ENCODE measurements around the gene SRSF11. TPM values are rescaled to one million over a fixed set of nuclear protein-coding genes. Genes with fewer than 3 reads are reported as not detected.

SRSF11 gene
- polyA plus RNA-seq, 1 donor (not counting 4 experiments of a cell fraction or from before 2014, with no cell fraction given), result 234 TPM

DNA sequence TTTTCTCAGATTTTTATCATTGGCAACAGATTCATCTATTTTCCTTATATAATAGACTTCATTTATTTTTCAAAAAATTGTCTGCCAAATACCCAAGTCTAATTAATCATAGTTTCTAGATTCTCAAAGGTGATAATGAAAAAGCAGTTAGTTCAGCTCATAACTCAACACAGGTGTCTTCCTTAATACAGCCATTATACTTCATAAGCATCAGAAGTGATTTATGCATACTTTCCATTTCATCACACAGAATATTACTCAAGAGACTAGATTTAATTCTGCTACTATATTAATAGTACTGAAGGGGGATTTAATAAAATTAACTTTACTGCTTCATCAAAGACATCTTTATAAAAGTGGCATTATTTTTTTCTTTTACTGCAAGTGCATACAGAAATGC lies 18.8 kb downstream of the SRSF11 start:
- Histone ChIP-seq H4K20me1 (ENCODE audit: control insufficient read depth, extremely low read depth, insufficient read depth, low read length) (no peaks in the 10 kb centered on the region), H3K36me3 (ENCODE audit: control insufficient read depth in 2 of 2, extremely low read depth in 1 of 2, insufficient read depth in 2 of 2, low read length in 2 of 2) (peaks cover 25 to 29% of the 10 kb centered on the region in 2 experiments), H3K4me2 (ENCODE audit: control insufficient read depth, extremely low read depth, insufficient read depth, low read depth, low read length) (no peak overlapping the region), H3K4me3 (ENCODE audit: control insufficient read depth in 2 of 3, extremely low read depth in 1 of 3, insufficient read depth in 2 of 3, low read depth in 1 of 3, low read length in 3 of 3) (no peak overlapping the region), H3K79me2 (ENCODE audit: control insufficient read depth, insufficient read depth, low read length) (peaks cover 6% of the 10 kb centered on the region), H3K9ac (ENCODE audit: control insufficient read depth, extremely low read depth, insufficient read depth, low read length) (no peak overlapping the region), H2AFZ (ENCODE audit: control insufficient read depth, low read length) (no peak overlapping the region), H3K9me1 (ENCODE audit: control insufficient read depth, extremely low read depth, insufficient read depth, low read length) (no peaks in the 10 kb centered on the region), H3K4me1 (ENCODE audit: control insufficient read depth, extremely low read depth, insufficient read depth, low read length) (peaks cover 3% of the 10 kb centered on the region), H3K27ac (ENCODE audit: control insufficient read depth, insufficient read depth, low read length) (no peak overlapping the region), H3K27me3 (ENCODE audit: control insufficient read depth, extremely low read depth, insufficient read depth, low read length) (no peaks in the 10 kb centered on the region), H3K9me3 (ENCODE audit: control insufficient read depth, low read depth, low read length) (no peaks in the 10 kb centered on the region)
- dilution Hi-C loops (cut with MboI; ENCODE audit: extremely low pct_ligation_motif_present, low sequenced_read_pairs), result no loop called here
- no peak for DNase-seq (ENCODE audit: low read depth, low spot score)
- FAIRE-seq, result no peak
- TF ChIP-seq CTCF (optimal IDR thresholded peaks at IDR 0.05 in 1 of 3, IDR thresholded peaks at IDR 0.05 in 1 of 3, conservative IDR thresholded peaks at IDR 0.05 in 1 of 3; ENCODE audit: extremely low read depth in 1 of 3, insufficient read depth in 2 of 3, low read length in 3 of 3) (no peak), EZH2 (IDR thresholded peaks at IDR 0.05; ENCODE audit: low read length) (no peak)

DNA sequence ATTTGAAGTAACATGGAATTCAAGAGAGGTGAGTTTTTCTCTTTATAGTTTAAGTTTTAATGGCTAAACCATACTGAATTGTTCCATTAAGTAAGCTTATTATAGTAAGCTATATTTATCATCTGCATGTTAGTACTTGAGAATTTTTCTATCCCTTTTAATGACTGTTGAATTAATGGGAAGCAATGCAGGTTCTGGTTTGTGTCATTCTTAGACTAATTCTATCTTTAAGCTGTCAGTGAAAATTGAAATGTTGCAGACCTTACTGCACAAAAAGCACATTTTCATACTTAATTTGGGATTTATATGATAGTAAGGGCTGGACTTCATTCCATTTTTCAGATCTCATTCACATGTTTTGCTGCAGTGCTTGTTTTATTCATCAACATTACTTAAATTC lies 25.9 kb downstream of the SRSF11 start:
- Histone ChIP-seq H3K27me3 (ENCODE audit: control insufficient read depth, extremely low read depth, insufficient read depth, low read length) (no peaks in the 10 kb centered on the region), H3K9me3 (ENCODE audit: control insufficient read depth, low read depth, low read length) (no peaks in the 10 kb centered on the region), H3K79me2 (ENCODE audit: control insufficient read depth, insufficient read depth, low read length) (peaks cover 1% of the 10 kb centered on the region), H4K20me1 (ENCODE audit: control insufficient read depth, extremely low read depth, insufficient read depth, low read length) (no peaks in the 10 kb centered on the region), H3K9ac (ENCODE audit: control insufficient read depth, extremely low read depth, insufficient read depth, low read length) (no peak overlapping the region), H3K36me3 (ENCODE audit: control insufficient read depth in 2 of 2, extremely low read depth in 1 of 2, insufficient read depth in 2 of 2, low read length in 2 of 2) (peaks cover 23 to 25% of the 10 kb centered on the region in 2 experiments), H3K4me1 (ENCODE audit: control insufficient read depth, extremely low read depth, insufficient read depth, low read length) (no peaks in the 10 kb centered on the region), H3K4me3 (ENCODE audit: control insufficient read depth in 2 of 3, extremely low read depth in 1 of 3, insufficient read depth in 2 of 3, low read depth in 1 of 3, low read length in 3 of 3) (no peak overlapping the region), H3K9me1 (ENCODE audit: control insufficient read depth, extremely low read depth, insufficient read depth, low read length) (no peaks in the 10 kb centered on the region), H2AFZ (ENCODE audit: control insufficient read depth, low read length) (no peak overlapping the region), H3K27ac (ENCODE audit: control insufficient read depth, insufficient read depth, low read length) (no peak overlapping the region), H3K4me2 (ENCODE audit: control insufficient read depth, extremely low read depth, insufficient read depth, low read depth, low read length) (no peak overlapping the region)
- FAIRE-seq (no peak), DNase-seq (ENCODE audit: low read depth, low spot score) (no peak)
- no peak for TF ChIP-seq EZH2 (IDR thresholded peaks at IDR 0.05; ENCODE audit: low read length)
- TF ChIP-seq CTCF (optimal IDR thresholded peaks at IDR 0.05 in 1 of 3, IDR thresholded peaks at IDR 0.05 in 1 of 3, conservative IDR thresholded peaks at IDR 0.05 in 1 of 3; ENCODE audit: extremely low read depth in 1 of 3, insufficient read depth in 2 of 3, low read length in 3 of 3), result no peak
- dilution Hi-C loops (cut with MboI; ENCODE audit: extremely low pct_ligation_motif_present, low sequenced_read_pairs), result no loop called here

Measured in keratinocyte (primary cell).